ENCODE measurements around the gene UBE2R2. TPM values are rescaled to one million over a fixed set of nuclear protein-coding genes. Genes with fewer than 3 reads are reported as not detected.

The UBE2R2 gene
- total and polyA plus RNA-seq, 2 of the 4 experiments (the other 2 are of a cell fraction), result 12.7 to 24.8 TPM

GRCh38 chr9:33781736-33782135 lies 35.2 kb upstream of the UBE2R2 start:
- Histone ChIP-seq H4K8ac (ENCODE audit: low read depth in 2 of 2, low read length in 2 of 2) (peak overlapping the region in 1 of 2 experiments; percentile 27; a peak in 1 of 4 replicates), H3K23ac (ENCODE audit: low read depth, low read length) (no peak overlapping the region), H3K36me3 (ENCODE audit: control insufficient read depth, insufficient read depth, low read length) (no peaks in the 10 kb centered on the region), H3K4me3 (ENCODE audit: insufficient read depth, low read depth, low read length) (no peak overlapping the region), H3K4ac (ENCODE audit: low read depth, low read length) (no peak overlapping the region), H3K9ac (ENCODE audit: low read depth, low read length) (no peak overlapping the region), H2BK120ac (ENCODE audit: low read depth, low read length) (no peak overlapping the region), H3K9me1 (ENCODE audit: insufficient read depth, low read length) (no peaks in the 10 kb centered on the region), H3K18ac (ENCODE audit: low read depth, low read length) (no peak overlapping the region; the same call in 1 of the 2 replicates), H4K5ac (ENCODE audit: low read depth, low read length) (no peak overlapping the region), H3K79me1 (ENCODE audit: low read depth in 1 of 2, low read length in 2 of 2) (no peaks in the 10 kb centered on the region), H2BK20ac (ENCODE audit: low read depth, low read length) (no peak overlapping the region), H2BK5ac (ENCODE audit: low read depth, low read length, poor library complexity, severe bottlenecking) (no peak overlapping the region), H2BK15ac (ENCODE audit: low read depth, low read length) (no peak overlapping the region), H3K56ac (ENCODE audit: extremely low read depth, insufficient read depth, low read length) (no peak overlapping the region), H4K20me1 (ENCODE audit: insufficient read depth, low read length) (no peaks in the 10 kb centered on the region), H2AK5ac (ENCODE audit: low read depth, low read length) (no peak overlapping the region), H3K9me3 (ENCODE audit: control insufficient read depth, insufficient read depth, low read length) (no peaks in the 10 kb centered on the region), H3K27ac (ENCODE audit: insufficient read depth, low read length) (no peak overlapping the region), H3K27me3 (ENCODE audit: control insufficient read depth, insufficient read depth, low read length) (peaks cover 6% of the 10 kb centered on the region), H3K4me2 (ENCODE audit: low read depth, low read length) (no peak overlapping the region), H3K14ac (replicated peaks; ENCODE audit: low read depth, low read length) (no peak overlapping the region), H4K91ac (ENCODE audit: insufficient read depth, low read depth, low read length) (no peak overlapping the region), H2AK9ac (replicated peaks; ENCODE audit: low read depth, low read length, poor library complexity) (no peak overlapping the region), H3K4me1 (ENCODE audit: control insufficient read depth, insufficient read depth, low read length) (peaks cover 4% of the 10 kb centered on the region; the same call in 1 of the 2 replicates), H2AFZ (replicated peaks; ENCODE audit: low read length, poor library complexity) (no peak overlapping the region)
- no peak for DNase-seq
- in situ Hi-C loops (cut with MboI; ENCODE audit: low sequenced_read_pairs), result no loop called here
- intact Hi-C loops (cut with micrococcal nuclease), result no loop called here
- TF ChIP-seq, protein P1, sequence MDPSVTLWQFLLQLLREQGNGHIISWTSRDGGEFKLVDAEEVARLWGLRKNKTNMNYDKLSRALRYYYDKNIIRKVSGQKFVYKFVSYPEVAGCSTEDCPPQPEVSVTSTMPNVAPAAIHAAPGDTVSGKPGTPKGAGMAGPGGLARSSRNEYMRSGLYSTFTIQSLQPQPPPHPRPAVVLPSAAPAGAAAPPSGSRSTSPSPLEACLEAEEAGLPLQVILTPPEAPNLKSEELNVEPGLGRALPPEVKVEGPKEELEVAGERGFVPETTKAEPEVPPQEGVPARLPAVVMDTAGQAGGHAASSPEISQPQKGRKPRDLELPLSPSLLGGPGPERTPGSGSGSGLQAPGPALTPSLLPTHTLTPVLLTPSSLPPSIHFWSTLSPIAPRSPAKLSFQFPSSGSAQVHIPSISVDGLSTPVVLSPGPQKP (IDR thresholded peaks at IDR 0.05; ENCODE audit: borderline replicate concordance, low read depth, low read length), result no peak
- no peak for TF ChIP-seq CHD1 (IDR thresholded peaks at IDR 0.05; ENCODE audit: low read depth, low read length)
- TF ChIP-seq RAD21 (IDR thresholded peaks at IDR 0.05; ENCODE audit: low read length), result no peak
- no peak for TF ChIP-seq NFE2L2 (IDR thresholded peaks at IDR 0.05; ENCODE audit: low read depth, low read length)
- TF ChIP-seq RFX5 (IDR thresholded peaks at IDR 0.05; ENCODE audit: low read depth, low read length), result no peak
- no peak for TF ChIP-seq FOS (IDR thresholded peaks at IDR 0.05; ENCODE audit: low read depth, low read length)
- no peak for TF ChIP-seq MAFK (IDR thresholded peaks at IDR 0.05; ENCODE audit: low read depth, low read length)
- no peak for TF ChIP-seq SMC3 (IDR thresholded peaks at IDR 0.05; ENCODE audit: low read depth, low read length)
- no peak for TF ChIP-seq MAZ (IDR thresholded peaks at IDR 0.05; ENCODE audit: borderline replicate concordance, low read depth, low read length)
- TF ChIP-seq RCOR1 (IDR thresholded peaks at IDR 0.05; ENCODE audit: insufficient replicate concordance, low read length), result no peak
- no peak for TF ChIP-seq CEBPB (IDR thresholded peaks at IDR 0.05; ENCODE audit: low read depth, low read length)
- no peak for TF ChIP-seq BHLHE40 (IDR thresholded peaks at IDR 0.05; ENCODE audit: low read depth, low read length)
- TF ChIP-seq, protein P2, sequence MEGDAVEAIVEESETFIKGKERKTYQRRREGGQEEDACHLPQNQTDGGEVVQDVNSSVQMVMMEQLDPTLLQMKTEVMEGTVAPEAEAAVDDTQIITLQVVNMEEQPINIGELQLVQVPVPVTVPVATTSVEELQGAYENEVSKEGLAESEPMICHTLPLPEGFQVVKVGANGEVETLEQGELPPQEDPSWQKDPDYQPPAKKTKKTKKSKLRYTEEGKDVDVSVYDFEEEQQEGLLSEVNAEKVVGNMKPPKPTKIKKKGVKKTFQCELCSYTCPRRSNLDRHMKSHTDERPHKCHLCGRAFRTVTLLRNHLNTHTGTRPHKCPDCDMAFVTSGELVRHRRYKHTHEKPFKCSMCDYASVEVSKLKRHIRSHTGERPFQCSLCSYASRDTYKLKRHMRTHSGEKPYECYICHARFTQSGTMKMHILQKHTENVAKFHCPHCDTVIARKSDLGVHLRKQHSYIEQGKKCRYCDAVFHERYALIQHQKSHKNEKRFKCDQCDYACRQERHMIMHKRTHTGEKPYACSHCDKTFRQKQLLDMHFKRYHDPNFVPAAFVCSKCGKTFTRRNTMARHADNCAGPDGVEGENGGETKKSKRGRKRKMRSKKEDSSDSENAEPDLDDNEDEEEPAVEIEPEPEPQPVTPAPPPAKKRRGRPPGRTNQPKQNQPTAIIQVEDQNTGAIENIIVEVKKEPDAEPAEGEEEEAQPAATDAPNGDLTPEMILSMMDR (conservative IDR thresholded peaks at IDR 0.05; ENCODE audit: low read depth, low read length), result no peak
- TF ChIP-seq USF2 (IDR thresholded peaks at IDR 0.05; ENCODE audit: low read depth, low read length), result no peak
- no peak for TF ChIP-seq POLR2A (IDR thresholded peaks at IDR 0.05; ENCODE audit: low read depth, low read length)
- no peak for TF ChIP-seq MXI1 (IDR thresholded peaks at IDR 0.05; ENCODE audit: borderline replicate concordance, low read depth, low read length)
- WGBS, 2 experiments (ENCODE audit: extremely low coverage in 2 of 2, insufficient read length in 1 of 2), result no CpG with 5 or more reads among the region's 1 CpG
- ChIA-PET CTCF (no interaction called here), POLR2A (ENCODE audit: unreplicated experiment) (no interaction called here)
- no TSS peak for BruUV-seq (replicated peaks)
- dilution Hi-C loops (cut with HindIII; ENCODE audit: low sequenced_read_pairs, unreplicated experiment), result no loop called here
- ATAC-seq (ENCODE audit: low read depth), result no peak
